A549 (cell line): ENCODE data around the gene DPYD. TPM values are rescaled to one million over a fixed set of nuclear protein-coding genes. Genes with fewer than 3 reads are reported as not detected.

Experiments used
- ATAC-seq, 2 experiments: fragments of 200-7000 bp in 1 of 2; fragments of >200 bp in 1 of 2; cut with Nextera tagmentation in 1 of 2; cut with Tn5 transposase in 1 of 2; 3 replicates each; pipeline versions ENCODE4 v1.8.0 to v1.9.1; 2018 to 2020; ENCODE audit warnings: mild to moderate bottlenecking in 1 of 2, moderate library complexity in 1 of 2
- CTCF ChIA-PET: fragments of 300-600 bp; sonication (Branson Sonifier 250); formaldehyde crosslinking; extraction: SDS; loops from one replicate; lab custom pipeline; 2021; ENCODE audit warnings: antibody characterized with exemption, inconsistent platforms; lab: Yijun Ruan, JAX
- POLR2A ChIA-PET: fragments of 350-600 bp; formaldehyde crosslinking; extraction: SDS; loops from one replicate; lab custom pipeline; 2021; ENCODE audit warnings: antibody characterized with exemption, inconsistent platforms; lab: Yijun Ruan, JAX
- DNase-seq, 2 experiments: peaks; one replicate each; pipeline versions ENCODE4 v3.0.0 to v3.0.0-alpha.2; 2011 to 2016; ENCODE audit warnings: low read depth in 1 of 2, low spot score in 1 of 2
- FAIRE-seq: peaks from 2 replicates; lab custom pipeline; 2011; peaks lifted over from hg19 to GRCh38; lab: Jason Lieb, UNC
- H3K27ac ChIP-seq, 2 experiments: fragments of >200 bp; sonication (Bioruptor Twin); formaldehyde crosslinking; 3 replicates each; pipeline ENCODE4 v1.5.1; 2016 to 2017
- H3K4me1 ChIP-seq: fragments of >200 bp; sonication (Bioruptor Twin); formaldehyde crosslinking; 3 replicates; pipeline ENCODE4 v1.6.1; 2016
- H3K4me2 ChIP-seq: fragments of >200 bp; sonication (Bioruptor Twin); formaldehyde crosslinking; 3 replicates; pipeline ENCODE4 v1.6.1; 2016
- H3K4me3 ChIP-seq: fragments of >200 bp; sonication (Bioruptor Twin); formaldehyde crosslinking; 3 replicates; pipeline ENCODE4 v1.5.1; 2016
- H3K9me3 ChIP-seq: fragments of >200 bp; sonication (Bioruptor Twin); formaldehyde crosslinking; 3 replicates; pipeline ENCODE4 v1.6.1; 2016
- ATOH8 ChIP-seq: fragments of 250-450 bp; sonication (Bioruptor Pico); IDR thresholded peaks from 2 replicates; pipeline ENCODE4 v1.5.0; 2020; ENCODE audit warnings: low read depth, mild to moderate bottlenecking, moderate library complexity
- BCL3 ChIP-seq: fragments of >200 bp; sonication (Bioruptor Twin); formaldehyde crosslinking; IDR thresholded peaks from 3 replicates; pipeline ENCODE4 v1.6.1; 2016
- CBX8 ChIP-seq: fragments of 200-600 bp; sonication (generic); IDR thresholded peaks from 2 replicates; pipeline ENCODE4 v1.6.1; 2016
- CHD4 ChIP-seq: fragments of 200-600 bp; sonication (generic); IDR thresholded peaks from 2 replicates; pipeline ENCODE4 v1.6.1; 2016; ENCODE audit warnings: antibody characterized with exemption, mild to moderate bottlenecking, borderline replicate concordance
- CTCF ChIP-seq: fragments of >200 bp; sonication (Bioruptor Twin); formaldehyde crosslinking; IDR thresholded peaks from 3 replicates; pipeline ENCODE4 v1.5.1; 2016
- ESRRA ChIP-seq: fragments of 150-350 bp; IDR thresholded peaks from 2 replicates; pipeline ENCODE4 v1.6.1; 2014; ENCODE audit warnings: mild to moderate bottlenecking, low read length, borderline replicate concordance
- FOXS1 ChIP-seq: fragments of 250-450 bp; sonication (Bioruptor Pico); IDR thresholded peaks from 2 replicates; pipeline ENCODE4 v1.5.0; 2020; ENCODE audit warnings: mild to moderate bottlenecking, moderate library complexity
- HES2 ChIP-seq: fragments of >200 bp; sonication (Bioruptor Twin); formaldehyde crosslinking; IDR thresholded peaks from 2 replicates; pipeline ENCODE4 v1.6.1; 2016
- HOXB5 ChIP-seq: fragments of 250-450 bp; sonication (Bioruptor Pico); IDR thresholded peaks from 2 replicates; pipeline ENCODE4 v1.5.0; 2020; ENCODE audit warnings: mild to moderate bottlenecking, moderate library complexity
- JUN ChIP-seq, 2 experiments: fragments of >200 bp; sonication (Bioruptor Twin); formaldehyde crosslinking; IDR thresholded peaks; 2 replicates in 1 of 2; 3 replicates in 1 of 2; pipeline ENCODE4 v1.6.1; 2016 to 2017
- KDM1A ChIP-seq: fragments of 200-600 bp; sonication (generic); IDR thresholded peaks from 2 replicates; pipeline ENCODE4 v1.6.1; 2016; ENCODE audit warnings: low read depth, mild to moderate bottlenecking
- KDM5A ChIP-seq: fragments of 200-600 bp; sonication (generic); IDR thresholded peaks from 2 replicates; pipeline ENCODE4 v1.6.1; 2016; ENCODE audit warnings: antibody characterized with exemption, mild to moderate bottlenecking
- MYC ChIP-seq: IDR thresholded peaks from 2 replicates; pipeline ENCODE4 v1.6.1; 2012; ENCODE audit warnings: mild to moderate bottlenecking, inconsistent platforms, low read length, improper control_type of control experiment, borderline replicate concordance
- NPAS2 ChIP-seq: fragments of 250-450 bp; sonication (Bioruptor Pico); IDR thresholded peaks from 2 replicates; pipeline ENCODE4 v1.8.0; 2022; ENCODE audit warnings: mild to moderate bottlenecking, moderate library complexity, borderline replicate concordance
- NR3C1 ChIP-seq: fragments of >200 bp; sonication (Bioruptor Twin); formaldehyde crosslinking; IDR thresholded peaks from 3 replicates; pipeline ENCODE4 v1.6.1; 2017
- PHF8 ChIP-seq: fragments of 200-600 bp; sonication (generic); IDR thresholded peaks from 2 replicates; pipeline ENCODE4 v1.6.1; 2016; ENCODE audit warnings: low read depth, mild to moderate bottlenecking, antibody characterized with exemption, moderate library complexity, borderline replicate concordance
- POLR2A ChIP-seq: IDR thresholded peaks from 2 replicates; pipeline ENCODE4 v1.6.1; 2012; ENCODE audit warnings: mild to moderate bottlenecking, low read length
- RAD21 ChIP-seq, 2 experiments: fragments of >200 bp in 1 of 2; sonication (Bioruptor Twin) in 1 of 2; formaldehyde crosslinking in 1 of 2; IDR thresholded peaks in 1 of 2; conservative IDR thresholded peaks in 1 of 2; 2 replicates in 1 of 2; 3 replicates in 1 of 2; pipeline ENCODE4 v1.6.1; 2012 to 2018; ENCODE audit warnings: inconsistent platforms in 1 of 2
- REST ChIP-seq: fragments of 200-600 bp; sonication (generic); IDR thresholded peaks from 2 replicates; pipeline ENCODE4 v1.6.1; 2016; ENCODE audit warnings: antibody characterized with exemption, mild to moderate bottlenecking, moderate library complexity
- RNF2 ChIP-seq: fragments of 200-600 bp; sonication (generic); IDR thresholded peaks from 2 replicates; pipeline ENCODE4 v1.6.1; 2016; ENCODE audit warnings: low read depth, mild to moderate bottlenecking, antibody characterized with exemption, moderate library complexity, borderline replicate concordance
- SMC3 ChIP-seq: fragments of >200 bp; sonication (Bioruptor Twin); formaldehyde crosslinking; IDR thresholded peaks from 3 replicates; pipeline ENCODE4 v1.6.1; 2018; ENCODE audit warnings: inconsistent platforms
- ZNF302 ChIP-seq: fragments of 250-450 bp; sonication (Bioruptor Pico); IDR thresholded peaks from 2 replicates; pipeline ENCODE4 v1.9.0; 2021; ENCODE audit warnings: inconsistent platforms, mild to moderate bottlenecking, moderate library complexity
- ZSCAN20 ChIP-seq: fragments of 250-450 bp; sonication (Bioruptor Pico); IDR thresholded peaks from 2 replicates; pipeline ENCODE4 v1.8.0; 2022; ENCODE audit warnings: mild to moderate bottlenecking, moderate library complexity
- WGBS: methylation state at CpG from one replicate; pipeline ENCODE4 v1.1.6; 2017; ENCODE audit errors: missing lambda C conversion rate; 5-methylcytosine and 5-hydroxymethylcytosine counted together
- polyA plus RNA-seq, 4 experiments: library from polyadenylated mRNA; depleted of rRNA in 3 of 4; stranded (reverse); fragments of >200 nt; fragmentation: RNase III in 1 of 4; extraction: RNeasy Plus Mini Kit Qiagen cat#74134 plus additional on column Dnase treatment in 1 of 4; gene quantifications; 2 replicates in 3 of 4; 3 replicates in 1 of 4; pipeline ENCODE4 v1.2.3, GENCODE V29; 2011 to 2017

The DPYD gene
- polyA plus RNA-seq, 2 of the 4 experiments (the other 2 are of a cell fraction): 5.9 to 7.5 TPM

- ChIA-PET CTCF (no interaction called here), POLR2A (no interaction called here)
- H3K27ac ChIP-seq: no peak overlapping the region
- DNase-seq (no peak), FAIRE-seq (no peak), ATAC-seq (no peak)
- no peaks in the 10 kb centered on the region for H3K4me1 ChIP-seq
- H3K4me2 ChIP-seq: no peak overlapping the region
- TF ChIP-seq ESRRA (no peak), ATOH8 (CRISPR knock-in tag) (no peak), NR3C1 (no peak)
- H3K9me3 ChIP-seq: no peaks in the 10 kb centered on the region
- no peak overlapping the region for H3K4me3 ChIP-seq
- WGBS: 70% methylated on average over 2 of the region's 2 CpGs
Measured at GRCh38 chr1:97780884-97781283, 139.9 kb downstream of the DPYD start.

GRCh38 chr1:97778718-97779117 is 142.1 kb downstream of the DPYD start:
- no peak overlapping the region for H3K4me3 ChIP-seq
- FAIRE-seq (no peak), DNase-seq (no peak), ATAC-seq (no peak)
- peak; percentile 22 to 35; a peak in 2 of 5 replicates for TF ChIP-seq RAD21 (conservative IDR thresholded peaks at IDR 0.05 in 1 of 2, IDR thresholded peaks at IDR 0.05 in 1 of 2)
- no peak for TF ChIP-seq KDM1A
- TF ChIP-seq CTCF: 0 out of 3 replicates have a peak, but pooled peaks have one; percentile 21
- no peak for TF ChIP-seq REST
- no peak for TF ChIP-seq JUN (IDR thresholded peaks at IDR 0.05)
- 0 out of 3 replicates have a peak, but pooled peaks have one; percentile 18 for TF ChIP-seq SMC3
- TF ChIP-seq ZNF302 (CRISPR knock-in tag): no peak
- no peak for TF ChIP-seq CBX8
- no peak overlapping the region for H3K4me2 ChIP-seq
- POLR2A ChIA-PET: no interaction called here
- no peaks in the 10 kb centered on the region for H3K9me3 ChIP-seq
- H3K4me1 ChIP-seq: no peaks in the 10 kb centered on the region
- H3K27ac ChIP-seq: no peak overlapping the region
- CTCF ChIA-PET: interaction anchor here (0.8 to 1.5 kb wide), 2 partner anchors 9 to 533 kb away, joined by 3 read pairs; no protein-coding TSS in a partner anchor

- no peak overlapping the region for H3K27ac ChIP-seq
- no peak overlapping the region for H3K4me2 ChIP-seq
- no peaks in the 10 kb centered on the region for H3K9me3 ChIP-seq
- H3K4me3 ChIP-seq: no peak overlapping the region
- WGBS: 90% methylated on average over 2 of the region's 2 CpGs
- POLR2A ChIA-PET: no interaction called here
- ATAC-seq (no peak), FAIRE-seq (no peak), DNase-seq (no peak)
- no peaks in the 10 kb centered on the region for H3K4me1 ChIP-seq
- TF ChIP-seq ESRRA (no peak), FOXS1 (no peak), CHD4 (no peak), MYC (no peak)
- CTCF ChIA-PET: no interaction called here
Measured at GRCh38 chr1:97770376-97770775, 150.5 kb downstream of the DPYD start.

GRCh38 chr1:97767381-97767780 is 153.5 kb downstream of the DPYD start:
- ChIA-PET POLR2A (no interaction called here), CTCF (no interaction called here)
- Histone ChIP-seq H3K9me3 (no peaks in the 10 kb centered on the region), H3K4me2 (no peak overlapping the region), H3K27ac (no peak overlapping the region), H3K4me3 (no peak overlapping the region), H3K4me1 (no peaks in the 10 kb centered on the region)
- WGBS: 89% methylated on average over 4 of the region's 4 CpGs
- TF ChIP-seq KDM5A (no peak), HES2 (no peak), PHF8 (no peak), BCL3 (no peak), SMC3 (no peak), ZSCAN20 (CRISPR knock-in tag) (no peak), NPAS2 (no peak), HOXB5 (CRISPR knock-in tag) (no peak), POLR2A (no peak), RNF2 (no peak)
- ATAC-seq (no peak), DNase-seq (no peak), FAIRE-seq (no peak)
